Occipital lobe (tissue), 2 donors: ENCODE results near the gene TKFC. TPM values are rescaled to one million over a fixed set of nuclear protein-coding genes. Genes with fewer than 3 reads are reported as not detected.

Source experiments
- DNase-seq: peaks from one replicate; lab custom pipeline; 2025; lab: John Stamatoyannopoulos, UW
- total RNA-seq: library from RNA; depleted of rRNA; stranded (reverse); fragments of >200 nt; gene quantifications from one replicate; pipeline ENCODE4 v1.2.3, GENCODE V29; 2014

Gene TKFC, protein sequence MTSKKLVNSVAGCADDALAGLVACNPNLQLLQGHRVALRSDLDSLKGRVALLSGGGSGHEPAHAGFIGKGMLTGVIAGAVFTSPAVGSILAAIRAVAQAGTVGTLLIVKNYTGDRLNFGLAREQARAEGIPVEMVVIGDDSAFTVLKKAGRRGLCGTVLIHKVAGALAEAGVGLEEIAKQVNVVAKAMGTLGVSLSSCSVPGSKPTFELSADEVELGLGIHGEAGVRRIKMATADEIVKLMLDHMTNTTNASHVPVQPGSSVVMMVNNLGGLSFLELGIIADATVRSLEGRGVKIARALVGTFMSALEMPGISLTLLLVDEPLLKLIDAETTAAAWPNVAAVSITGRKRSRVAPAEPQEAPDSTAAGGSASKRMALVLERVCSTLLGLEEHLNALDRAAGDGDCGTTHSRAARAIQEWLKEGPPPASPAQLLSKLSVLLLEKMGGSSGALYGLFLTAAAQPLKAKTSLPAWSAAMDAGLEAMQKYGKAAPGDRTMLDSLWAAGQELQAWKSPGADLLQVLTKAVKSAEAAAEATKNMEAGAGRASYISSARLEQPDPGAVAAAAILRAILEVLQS
- total RNA-seq = 10.6 TPM

GRCh38 chr11:61332797-61333549 is at the start of gene TKFC, which contains the start of gene DDB1:
TSS of gene TKFC (plus strand) at chr11:61333228. CDS start at chr11:61334729, 1,501 bp downstream.
TSS of gene DDB1 (minus strand) at chr11:61333105. CDS start at chr11:61332968, 137 bp downstream.
- DNase-seq = peak; percentile 92

GRCh38 chr11:61283613-61284012 is 49.4 kb upstream of the TKFC start:
- no peak for DNase-seq

GRCh38 chr11:61287338-61287977 is 45.6 kb upstream of the TKFC start:
- no peak for DNase-seq

DNA sequence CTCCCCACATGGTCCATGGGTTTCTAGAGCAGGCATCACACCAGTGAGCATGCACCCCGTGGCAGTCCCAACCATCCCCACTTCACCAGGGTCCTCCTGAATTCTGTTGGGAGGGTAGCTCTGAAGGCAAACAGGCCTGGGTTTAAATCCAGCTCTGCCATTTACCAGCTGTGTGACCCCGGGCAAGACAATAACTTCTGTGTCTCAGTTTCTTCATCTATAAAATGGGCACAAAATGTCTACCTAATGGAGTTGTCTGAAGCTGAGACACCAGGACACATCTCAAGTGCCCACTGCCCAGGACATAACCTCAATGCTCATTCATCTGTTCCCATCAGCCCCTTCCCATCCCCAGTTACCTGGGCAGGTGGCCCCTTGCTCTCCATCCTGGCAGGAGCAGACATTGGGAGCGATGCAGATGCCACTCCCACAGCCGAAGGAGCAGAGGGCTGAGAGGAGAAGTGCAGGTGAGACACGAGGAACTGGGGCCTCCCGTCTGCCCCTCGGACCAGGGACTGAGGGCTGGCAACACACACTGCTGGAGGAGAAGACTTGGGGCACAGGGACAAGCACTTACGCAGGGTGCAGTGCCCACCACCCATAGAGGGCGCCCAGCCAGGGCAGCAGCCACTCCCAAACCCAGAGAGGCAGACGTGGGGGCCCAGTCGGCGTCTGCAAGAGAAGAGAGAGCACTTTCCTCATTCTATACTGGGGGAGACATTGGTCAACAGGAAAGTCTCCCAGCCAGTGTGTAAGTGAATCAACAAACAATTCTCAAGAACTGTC is 41.9 kb upstream of the TKFC start:
- DNase-seq = no peak

GRCh38 chr11:61292356-61292755 is 40.7 kb upstream of the TKFC start:
- DNase-seq = no peak

GRCh38 chr11:61293867-61294716 is 38.9 kb upstream of the TKFC start:
- DNase-seq = peak; percentile 51

DNA sequence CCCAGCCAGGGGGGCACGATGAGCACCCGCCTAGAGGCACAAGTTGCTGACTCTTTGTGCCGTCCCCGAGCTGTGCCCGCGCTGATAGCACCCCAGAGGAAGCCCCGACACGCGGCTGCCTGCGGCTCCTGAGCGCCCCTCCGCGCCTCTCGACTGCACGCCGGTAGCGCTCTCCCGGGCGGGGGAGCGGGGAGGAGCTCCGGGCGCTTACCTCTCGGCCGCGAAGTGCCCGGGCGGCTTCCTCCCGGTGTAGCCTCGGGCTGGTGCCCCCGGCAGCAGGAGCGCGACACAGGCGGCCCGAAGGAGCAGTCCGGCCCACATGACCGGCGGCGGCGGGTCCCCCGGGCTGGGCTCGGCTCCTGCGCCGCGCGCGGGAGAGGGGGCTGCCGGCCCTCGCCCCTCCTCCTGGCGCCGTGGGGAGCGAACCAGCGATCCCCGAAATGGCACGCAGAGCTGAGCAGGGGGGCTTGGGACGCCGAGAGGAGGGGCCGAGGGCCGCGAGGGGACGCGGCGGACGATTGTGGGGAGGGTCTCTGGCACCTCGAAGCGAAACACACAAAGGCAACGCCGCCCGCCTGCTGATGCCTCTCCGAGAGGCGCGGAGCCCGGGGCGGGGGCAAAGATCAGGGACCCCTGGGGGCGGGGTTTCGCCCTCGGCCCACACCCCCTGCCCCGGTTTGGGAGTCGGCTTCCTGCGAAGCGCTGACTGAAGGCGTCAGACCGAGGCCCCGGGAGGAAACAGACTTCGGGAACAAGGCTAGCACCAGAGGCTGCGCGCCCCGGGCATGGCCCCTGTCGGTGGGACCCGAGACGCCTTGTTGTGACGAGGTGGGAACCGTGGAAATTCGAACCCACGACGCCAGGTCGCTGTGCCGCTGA is 38.1 kb upstream of the TKFC start, which contains the start of gene VWCE:
Gene VWCE (minus strand): TSS at position 600 of the 879 bp plus-strand sequence. CDS start 279 bp downstream, at position 321.
- DNase-seq = peak; percentile 35

DNA sequence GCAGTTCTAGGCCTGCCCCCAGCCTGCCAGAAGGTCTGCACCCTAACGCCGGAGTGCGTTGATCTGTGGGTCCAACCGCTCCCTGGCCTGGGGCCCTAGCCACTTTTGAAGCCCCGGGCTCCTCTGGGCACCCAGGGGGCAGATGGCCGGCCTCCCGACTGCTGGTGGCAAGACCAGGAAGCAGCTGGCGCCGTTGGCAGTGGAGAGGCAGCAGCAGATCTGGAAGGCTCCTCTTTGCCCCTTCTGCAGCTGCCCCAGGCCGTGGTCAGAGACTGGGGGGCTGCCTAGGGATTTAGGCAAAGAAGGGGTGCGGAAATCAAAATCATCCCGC is 37.5 kb upstream of the TKFC start:
- DNase-seq = no peak

DNA sequence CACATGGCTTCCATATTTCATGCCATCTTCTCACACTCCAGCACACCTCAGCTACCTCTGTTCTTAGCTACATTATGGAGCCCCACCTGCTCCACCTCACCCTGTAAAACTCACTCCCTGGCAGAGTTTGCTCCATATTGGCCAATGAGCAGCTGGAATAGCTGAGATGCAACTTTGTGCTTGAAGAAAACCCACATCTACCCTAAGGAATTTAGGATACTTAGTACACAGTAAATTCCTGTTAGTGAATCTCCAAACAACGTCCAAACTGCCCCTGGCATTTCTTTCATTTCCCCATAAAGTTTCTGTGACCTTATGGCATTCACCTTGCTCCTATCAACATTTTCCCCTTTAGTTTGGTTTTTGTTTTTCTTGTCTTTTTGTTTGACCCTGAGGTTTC is 35.7 kb upstream of the TKFC start:
- no peak for DNase-seq

GRCh38 chr11:61297746-61298145 is 35.3 kb upstream of the TKFC start:
- DNase-seq = no peak

- no peak for DNase-seq
Observed at GRCh38 chr11:61298663-61299244, 34.3 kb upstream of the TKFC start.

DNA sequence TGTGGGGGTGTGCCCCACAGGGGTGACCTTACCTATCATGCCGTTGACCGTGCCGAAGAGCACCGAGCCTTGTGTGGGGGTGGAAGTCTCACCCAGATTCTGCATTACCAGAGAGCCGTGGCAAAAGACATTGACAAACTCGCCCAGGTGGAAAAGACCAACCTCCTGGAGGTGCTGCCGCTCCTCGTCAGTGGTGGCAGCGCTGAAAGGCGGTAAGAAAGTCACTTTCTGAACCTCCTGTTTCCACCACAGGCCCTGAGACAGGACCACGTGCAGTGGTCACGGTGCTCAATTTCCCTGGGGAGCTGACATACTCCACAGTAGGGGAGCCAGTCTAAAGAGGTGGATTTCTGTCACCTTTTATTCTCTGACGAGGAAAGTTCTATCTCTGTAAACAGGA is 30.5 kb upstream of the TKFC start:
- DNase-seq = no peak

DNA sequence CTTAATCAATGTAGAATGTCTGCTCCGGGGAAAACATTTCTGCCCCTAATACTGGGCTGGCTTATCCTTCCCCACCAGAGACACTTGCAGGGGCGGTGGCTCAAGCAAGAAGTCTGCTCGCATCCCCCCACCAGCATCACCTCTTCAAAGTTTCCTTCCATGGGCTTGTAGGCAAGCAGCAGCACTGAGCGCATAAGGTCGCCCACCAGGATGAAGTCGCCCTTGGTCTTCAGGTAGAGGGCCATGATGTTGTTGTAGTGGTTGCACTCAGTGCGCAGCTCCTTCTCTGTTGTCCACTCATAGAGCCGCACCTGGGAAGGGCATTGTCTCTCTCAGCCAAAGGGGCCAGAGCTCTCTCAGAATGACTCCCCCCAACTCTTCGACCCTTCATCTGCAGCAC is 29.3 kb upstream of the TKFC start:
- DNase-seq = no peak

GRCh38 chr11:61305417-61305816 is 27.6 kb upstream of the TKFC start:
- DNase-seq = no peak

- DNase-seq = no peak
Observed at GRCh38 chr11:61306221-61306620, 26.8 kb upstream of the TKFC start.

DNA sequence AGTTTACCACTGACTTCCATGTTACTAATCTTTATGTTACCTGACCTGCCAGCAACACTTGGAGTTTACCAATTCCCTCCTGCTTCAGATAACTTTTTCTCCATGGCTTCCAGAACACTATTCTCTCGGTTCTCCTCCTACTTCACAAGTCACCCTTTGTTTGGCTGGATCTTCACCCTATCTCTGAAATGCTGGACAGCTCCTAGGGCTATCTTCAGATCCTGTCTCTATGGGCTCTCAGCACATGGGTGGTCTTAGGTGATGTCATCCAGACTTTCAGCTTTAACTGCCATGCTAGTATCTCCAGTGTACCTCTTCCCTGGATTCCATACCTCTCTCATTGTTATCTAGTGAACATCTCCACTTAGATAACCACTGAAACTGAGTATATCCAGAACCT is 25.7 kb upstream of the TKFC start:
- DNase-seq = no peak

GRCh38 chr11:61309141-61309540 is 23.9 kb upstream of the TKFC start:
- no peak for DNase-seq

DNA sequence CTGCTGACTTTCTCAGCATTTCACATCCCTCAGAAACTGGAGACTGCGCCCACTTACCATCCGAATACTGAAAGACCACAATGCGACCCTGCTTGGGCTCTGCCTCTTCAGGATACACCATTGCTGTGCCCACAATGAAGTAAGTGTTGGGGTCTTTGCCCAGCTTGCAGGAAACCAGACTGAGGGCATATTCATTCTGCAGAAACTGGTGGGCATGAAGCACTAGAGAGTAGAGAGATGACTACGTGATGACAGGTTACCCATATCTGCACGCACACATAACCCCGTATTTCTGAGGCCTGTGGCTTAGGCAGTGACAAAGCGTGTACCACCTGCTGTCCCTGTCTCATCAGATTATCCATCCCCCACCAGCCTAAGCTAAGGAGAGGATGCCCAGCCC is 23.3 kb upstream of the TKFC start:
- no peak for DNase-seq

GRCh38 chr11:61310749-61311148 is 22.3 kb upstream of the TKFC start:
- DNase-seq = no peak
